Caco-2 (cell line): ENCODE data around the gene P2RX3. TPM values are rescaled to one million over a fixed set of nuclear protein-coding genes. Genes with fewer than 3 reads are reported as not detected.

Experiments
- BruUV-seq: library from RNA; stranded (reverse); fragments of 400-500 nt; replicated peaks from 2 replicates; lab custom pipeline; 2021; lab: Mats Ljungman, UMichigan
- CTCF ChIA-PET: fragments of 300-600 bp; sonication (Branson Sonifier 250); formaldehyde crosslinking; loops from one replicate; lab custom pipeline; 2022; ENCODE audit warnings: antibody characterized with exemption; lab: Charles Lee
- POLR2A ChIA-PET: fragments of 300-600 bp; sonication (Branson Sonifier 250); formaldehyde crosslinking; loops from one replicate; lab custom pipeline; 2022; ENCODE audit warnings: antibody characterized with exemption; lab: Charles Lee
- DNase-seq, 2 experiments: peaks; one replicate each; pipeline versions ENCODE4 v3.0.0 to v3.0.0-alpha.2; 2020 to 2022
- H3K27me3 ChIP-seq: replicated peaks from 2 replicates; pipeline ENCODE4 v1.6.0; 2011; ENCODE audit warnings: low read length; ENCODE audit not compliant: control insufficient read depth, insufficient read depth
- H3K36me3 ChIP-seq: 2 replicates; pipeline ENCODE4 v1.5.1; 2011; ENCODE audit warnings: low read length; ENCODE audit not compliant: control insufficient read depth, insufficient read depth
- H3K4me1 ChIP-seq: fragments of 250-450 bp; sonication (Bioruptor Pico); 2 replicates; pipeline ENCODE4 v1.5.1; 2020; ENCODE audit warnings: mild to moderate bottlenecking
- H3K4me3 ChIP-seq: 2 replicates; pipeline ENCODE4 v1.5.1; 2011; ENCODE audit warnings: low read depth, mild to moderate bottlenecking, control low read depth, low read length
- H3K9me3 ChIP-seq: fragments of 250-450 bp; sonication (Bioruptor Pico); 2 replicates; pipeline ENCODE4 v1.5.1; 2020; ENCODE audit warnings: mild to moderate bottlenecking, moderate library complexity
- H3K27ac Mint-ChIP-seq: one replicate; pipeline ENCODE4 v1.8.0; 2022; ENCODE audit warnings: mixed read lengths; ENCODE audit not compliant: unreplicated experiment
- H3K27me3 Mint-ChIP-seq: one replicate; pipeline ENCODE4 v1.8.0; 2022; ENCODE audit warnings: mixed read lengths; ENCODE audit not compliant: insufficient read depth, unreplicated experiment
- H3K36me3 Mint-ChIP-seq: one replicate; pipeline ENCODE4 v1.8.0; 2022; ENCODE audit warnings: mild to moderate bottlenecking, mixed read lengths; ENCODE audit not compliant: insufficient read depth, unreplicated experiment
- H3K4me1 Mint-ChIP-seq: one replicate; pipeline ENCODE4 v1.8.0; 2022; ENCODE audit warnings: low read depth, mixed read lengths; ENCODE audit not compliant: unreplicated experiment
- H3K4me3 Mint-ChIP-seq: one replicate; pipeline ENCODE4 v1.8.0; 2022; ENCODE audit warnings: mild to moderate bottlenecking, moderate library complexity, mixed read lengths; ENCODE audit not compliant: unreplicated experiment
- H3K9me3 Mint-ChIP-seq: one replicate; pipeline ENCODE4 v1.8.0; 2022; ENCODE audit warnings: mixed read lengths; ENCODE audit not compliant: unreplicated experiment
- intact Hi-C: fragments of 100-400 bp; cut with micrococcal nuclease; formaldehyde crosslinking; loops from one replicate; pipeline ENCODE4 v1.10.0; 2022; ENCODE audit not compliant: unreplicated experiment
- total RNA-seq: library from RNA; stranded (reverse); gene quantifications from 2 replicates; pipeline ENCODE4 v1.2.3, GENCODE V29; 2022
- TF ChIP-seq, protein P1 (sequence below), 2 experiments: fragments of 200-600 bp in 1 of 2; IDR thresholded peaks; 1 replicate in 1 of 2; 2 replicates in 1 of 2; pipeline versions ENCODE4 v1.5.1 to v1.8.0; 2011 to 2022; ENCODE audit warnings: antibody characterized with exemption in 1 of 2, control low read depth in 1 of 2, inconsistent platforms in 1 of 2, low read depth in 1 of 2, low read length in 1 of 2, mild to moderate bottlenecking in 1 of 2, moderate library complexity in 1 of 2; ENCODE audit not compliant: insufficient read depth in 1 of 2, severe bottlenecking in 1 of 2, unreplicated experiment in 1 of 2

P2RX3 gene
- total RNA-seq, 1 experiment from 2014 or later = not detected

DNA sequence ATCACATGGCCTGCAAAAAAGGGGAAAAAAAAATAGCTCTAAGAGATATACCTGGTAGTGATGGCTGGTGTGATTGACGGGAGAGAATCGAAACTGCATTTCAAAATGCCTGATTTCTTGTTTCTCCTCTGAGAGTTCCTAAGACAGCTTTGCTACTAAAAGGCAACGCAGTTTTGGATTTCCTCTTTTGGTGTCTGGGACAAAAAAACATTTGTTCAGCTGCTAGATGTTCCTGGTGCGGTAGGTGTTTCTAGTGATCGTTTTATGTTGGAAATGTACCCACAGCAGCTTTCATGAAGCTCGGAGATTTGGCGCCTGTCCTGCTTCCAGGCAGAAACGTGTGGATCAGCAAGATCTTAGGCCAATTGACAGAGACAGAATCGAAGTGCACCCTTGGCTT lies 18.1 kb downstream of the P2RX3 start:
- peaks cover 39% of the 10 kb centered on the region for H3K4me1 ChIP-seq
- ChIA-PET POLR2A (no interaction called here), CTCF (interaction anchor here (1.1 kb wide), 1 partner anchor 11 kb away, joined by 3 read pairs; no protein-coding TSS in a partner anchor)
- Mint-ChIP-seq H3K27ac (no peak overlapping the region), H3K4me3 (no peak overlapping the region), H3K9me3 (peaks cover 4% of the 10 kb centered on the region), H3K27me3 (no peaks in the 10 kb centered on the region), H3K4me1 (peaks cover 24% of the 10 kb centered on the region), H3K36me3 (peaks cover 4% of the 10 kb centered on the region)
- TF ChIP-seq, protein P1, sequence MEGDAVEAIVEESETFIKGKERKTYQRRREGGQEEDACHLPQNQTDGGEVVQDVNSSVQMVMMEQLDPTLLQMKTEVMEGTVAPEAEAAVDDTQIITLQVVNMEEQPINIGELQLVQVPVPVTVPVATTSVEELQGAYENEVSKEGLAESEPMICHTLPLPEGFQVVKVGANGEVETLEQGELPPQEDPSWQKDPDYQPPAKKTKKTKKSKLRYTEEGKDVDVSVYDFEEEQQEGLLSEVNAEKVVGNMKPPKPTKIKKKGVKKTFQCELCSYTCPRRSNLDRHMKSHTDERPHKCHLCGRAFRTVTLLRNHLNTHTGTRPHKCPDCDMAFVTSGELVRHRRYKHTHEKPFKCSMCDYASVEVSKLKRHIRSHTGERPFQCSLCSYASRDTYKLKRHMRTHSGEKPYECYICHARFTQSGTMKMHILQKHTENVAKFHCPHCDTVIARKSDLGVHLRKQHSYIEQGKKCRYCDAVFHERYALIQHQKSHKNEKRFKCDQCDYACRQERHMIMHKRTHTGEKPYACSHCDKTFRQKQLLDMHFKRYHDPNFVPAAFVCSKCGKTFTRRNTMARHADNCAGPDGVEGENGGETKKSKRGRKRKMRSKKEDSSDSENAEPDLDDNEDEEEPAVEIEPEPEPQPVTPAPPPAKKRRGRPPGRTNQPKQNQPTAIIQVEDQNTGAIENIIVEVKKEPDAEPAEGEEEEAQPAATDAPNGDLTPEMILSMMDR (IDR thresholded peaks at IDR 0.05; ENCODE audit: insufficient read depth in 1 of 2, low read depth in 1 of 2, low read length in 1 of 2, severe bottlenecking in 1 of 2, unreplicated experiment in 1 of 2) = no peak
- H3K36me3 ChIP-seq = no peaks in the 10 kb centered on the region
- DNase-seq = no peak
- no peak overlapping the region for H3K4me3 ChIP-seq
- no TSS peak for BruUV-seq
- H3K27me3 ChIP-seq = no peaks in the 10 kb centered on the region
- H3K9me3 ChIP-seq = no peaks in the 10 kb centered on the region
- intact Hi-C loops = no loop called here

DNA sequence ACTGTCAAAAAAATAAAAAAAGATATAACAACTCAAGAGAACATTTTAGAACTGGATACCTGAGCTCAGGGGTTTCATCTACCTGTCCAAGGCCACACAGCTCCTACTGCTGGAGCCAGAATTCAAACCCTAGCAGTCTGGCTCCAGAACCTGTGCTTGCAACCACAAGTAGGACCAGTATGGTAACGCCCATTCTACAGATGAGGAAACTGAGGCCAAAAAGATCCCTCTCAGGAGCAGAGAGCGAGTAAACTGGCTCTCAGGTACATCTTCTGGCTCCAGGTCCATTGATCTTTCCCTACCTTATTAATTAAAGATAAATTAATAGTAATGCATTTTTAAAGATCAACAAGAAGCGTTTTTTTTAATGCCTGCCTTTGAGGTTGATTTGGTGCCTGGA lies 19.2 kb downstream of the P2RX3 start:
- Mint-ChIP-seq H3K36me3 (peaks cover 6% of the 10 kb centered on the region), H3K27ac (no peak overlapping the region), H3K9me3 (peaks cover 14% of the 10 kb centered on the region), H3K4me3 (no peak overlapping the region), H3K27me3 (no peaks in the 10 kb centered on the region), H3K4me1 (peaks cover 27% of the 10 kb centered on the region)
- no peaks in the 10 kb centered on the region for H3K36me3 ChIP-seq
- BruUV-seq = no TSS peak
- H3K4me3 ChIP-seq = no peak overlapping the region
- POLR2A ChIA-PET = no interaction called here
- H3K9me3 ChIP-seq = no peaks in the 10 kb centered on the region
- TF ChIP-seq, protein P1 (IDR thresholded peaks at IDR 0.05; ENCODE audit: insufficient read depth in 1 of 2, low read depth in 1 of 2, low read length in 1 of 2, severe bottlenecking in 1 of 2, unreplicated experiment in 1 of 2) = no peak
- H3K4me1 ChIP-seq = peaks cover 40% of the 10 kb centered on the region
- DNase-seq = no peak
- intact Hi-C loops = no loop called here
- CTCF ChIA-PET = interaction anchor here (0.7 to 0.9 kb wide), 2 partner anchors 10 to 12 kb away, joined by 3 read pairs; no protein-coding TSS in a partner anchor
- H3K27me3 ChIP-seq = no peaks in the 10 kb centered on the region

DNA sequence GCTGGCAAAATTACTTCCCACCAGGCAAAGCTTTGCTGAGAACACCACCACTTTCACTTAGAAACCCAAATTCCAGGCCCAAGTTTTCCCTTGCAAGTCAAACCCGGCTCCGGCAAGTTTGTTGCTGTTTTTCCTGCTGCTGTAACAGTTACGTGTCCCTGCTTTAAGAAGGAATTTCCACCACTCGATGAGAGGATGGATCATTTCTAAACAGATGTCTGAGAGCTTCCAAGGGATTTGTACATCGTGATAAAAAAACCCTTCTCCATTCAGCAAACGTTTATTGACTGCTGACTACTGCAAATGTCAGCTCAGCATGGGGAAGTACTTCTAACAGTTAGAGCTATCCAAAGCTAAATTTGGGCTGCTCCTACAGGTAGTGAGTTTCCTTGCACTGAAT lies 19.7 kb downstream of the P2RX3 start:
- BruUV-seq = no TSS peak
- ChIA-PET CTCF (interaction anchor here (0.7 to 0.9 kb wide), 2 partner anchors 11 to 12 kb away, joined by 3 read pairs; no protein-coding TSS in a partner anchor), POLR2A (no interaction called here)
- peaks cover 16% of the 10 kb centered on the region for H3K9me3 Mint-ChIP-seq
- peaks cover 40% of the 10 kb centered on the region for H3K4me1 ChIP-seq
- H3K27me3 ChIP-seq = no peaks in the 10 kb centered on the region
- H3K27me3 Mint-ChIP-seq = no peaks in the 10 kb centered on the region
- TF ChIP-seq, protein P1 (IDR thresholded peaks at IDR 0.05; ENCODE audit: insufficient read depth in 1 of 2, low read depth in 1 of 2, low read length in 1 of 2, severe bottlenecking in 1 of 2, unreplicated experiment in 1 of 2) = no peak
- DNase-seq = no peak
- H3K27ac Mint-ChIP-seq = no peak overlapping the region
- no peaks in the 10 kb centered on the region for H3K36me3 ChIP-seq
- no peak overlapping the region for H3K4me3 Mint-ChIP-seq
- H3K4me1 Mint-ChIP-seq = peaks cover 27% of the 10 kb centered on the region
- H3K9me3 ChIP-seq = no peaks in the 10 kb centered on the region
- intact Hi-C loops = no loop called here
- peaks cover 6% of the 10 kb centered on the region for H3K36me3 Mint-ChIP-seq
- no peak overlapping the region for H3K4me3 ChIP-seq
